GM10248 (cell line): ENCODE results near the gene PTPRN2.

Experiments used
- CTCF ChIA-PET: fragments of 300-600 bp; sonication (Branson Sonifier 250); formaldehyde crosslinking; extraction: SDS; loops from one replicate; lab custom pipeline; 2021; ENCODE audit warnings: antibody characterized with exemption; lab: Yijun Ruan, JAX
- POLR2A ChIA-PET: fragments of 350-650 bp; sonication (Branson Sonifier 250); formaldehyde crosslinking; extraction: SDS; loops from one replicate; lab custom pipeline; 2020; ENCODE audit warnings: antibody characterized with exemption; lab: Yijun Ruan, JAX
- DNase-seq: peaks from one replicate; pipeline ENCODE4 v3.0.0; 2012; ENCODE audit errors: extremely low spot score
- TF ChIP-seq, protein P1 (sequence below): IDR thresholded peaks from 2 replicates; pipeline ENCODE4 v1.5.1; 2012; ENCODE audit warnings: mild to moderate bottlenecking, low read depth; ENCODE audit errors: extremely low read depth, missing control alignments, control extremely low read depth

PTPRN2 gene

DNA sequence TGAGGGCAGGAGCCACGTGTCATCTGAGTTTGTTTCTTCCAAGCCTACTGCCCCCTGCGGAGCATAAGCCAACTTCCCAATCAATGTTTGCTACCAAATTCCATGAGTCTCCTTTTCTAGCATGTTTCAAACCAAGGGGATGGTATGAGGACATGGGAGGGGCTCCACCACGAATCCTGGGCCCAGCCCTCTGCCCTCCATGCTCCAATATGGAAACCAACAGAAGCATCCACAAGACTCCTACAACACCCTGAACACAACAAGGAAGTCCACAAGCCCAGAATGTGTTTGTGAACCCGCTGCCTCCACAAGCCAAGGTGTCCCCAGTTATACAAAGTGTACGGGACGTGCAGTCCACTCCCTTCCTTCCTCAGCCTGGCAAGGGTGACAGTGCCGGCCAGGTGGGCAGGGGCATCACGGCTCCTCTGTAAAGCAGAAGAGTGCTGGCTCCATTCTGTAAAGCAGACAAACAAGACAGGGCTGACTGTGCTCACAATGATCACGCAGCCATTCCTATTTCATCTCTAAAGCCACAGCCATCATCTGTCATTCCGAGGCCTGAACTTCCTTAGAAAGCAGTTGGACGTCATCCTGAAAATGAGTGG is 466.1 kb downstream of the PTPRN2 start:
- TF ChIP-seq, protein P1, sequence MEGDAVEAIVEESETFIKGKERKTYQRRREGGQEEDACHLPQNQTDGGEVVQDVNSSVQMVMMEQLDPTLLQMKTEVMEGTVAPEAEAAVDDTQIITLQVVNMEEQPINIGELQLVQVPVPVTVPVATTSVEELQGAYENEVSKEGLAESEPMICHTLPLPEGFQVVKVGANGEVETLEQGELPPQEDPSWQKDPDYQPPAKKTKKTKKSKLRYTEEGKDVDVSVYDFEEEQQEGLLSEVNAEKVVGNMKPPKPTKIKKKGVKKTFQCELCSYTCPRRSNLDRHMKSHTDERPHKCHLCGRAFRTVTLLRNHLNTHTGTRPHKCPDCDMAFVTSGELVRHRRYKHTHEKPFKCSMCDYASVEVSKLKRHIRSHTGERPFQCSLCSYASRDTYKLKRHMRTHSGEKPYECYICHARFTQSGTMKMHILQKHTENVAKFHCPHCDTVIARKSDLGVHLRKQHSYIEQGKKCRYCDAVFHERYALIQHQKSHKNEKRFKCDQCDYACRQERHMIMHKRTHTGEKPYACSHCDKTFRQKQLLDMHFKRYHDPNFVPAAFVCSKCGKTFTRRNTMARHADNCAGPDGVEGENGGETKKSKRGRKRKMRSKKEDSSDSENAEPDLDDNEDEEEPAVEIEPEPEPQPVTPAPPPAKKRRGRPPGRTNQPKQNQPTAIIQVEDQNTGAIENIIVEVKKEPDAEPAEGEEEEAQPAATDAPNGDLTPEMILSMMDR = no peak
- ChIA-PET CTCF (no interaction called here), POLR2A (no interaction called here)
- DNase-seq = no peak

DNA sequence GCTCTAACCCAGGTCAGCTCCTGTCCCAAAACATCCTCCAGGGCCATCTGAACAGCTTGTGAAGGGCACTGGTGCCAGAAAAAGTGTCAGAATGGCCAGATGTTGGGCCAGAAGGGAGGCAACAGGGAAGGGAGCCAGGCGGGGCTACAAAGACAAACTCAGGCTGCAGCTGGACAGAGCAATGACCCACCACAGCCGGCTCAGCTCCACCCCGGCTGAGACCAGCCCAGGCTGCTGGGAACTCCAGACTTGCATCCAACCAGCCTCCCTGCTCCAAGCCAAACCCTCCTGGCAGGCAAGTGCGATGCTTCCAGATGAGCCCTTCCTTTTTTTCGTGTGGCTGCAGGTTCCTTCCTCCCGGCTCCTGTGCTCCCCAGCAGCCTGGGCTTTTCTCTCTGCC is 466.9 kb downstream of the PTPRN2 start:
- CTCF ChIA-PET = no interaction called here
- POLR2A ChIA-PET = no interaction called here
- TF ChIP-seq, protein P1 = no peak
- no peak for DNase-seq

DNA sequence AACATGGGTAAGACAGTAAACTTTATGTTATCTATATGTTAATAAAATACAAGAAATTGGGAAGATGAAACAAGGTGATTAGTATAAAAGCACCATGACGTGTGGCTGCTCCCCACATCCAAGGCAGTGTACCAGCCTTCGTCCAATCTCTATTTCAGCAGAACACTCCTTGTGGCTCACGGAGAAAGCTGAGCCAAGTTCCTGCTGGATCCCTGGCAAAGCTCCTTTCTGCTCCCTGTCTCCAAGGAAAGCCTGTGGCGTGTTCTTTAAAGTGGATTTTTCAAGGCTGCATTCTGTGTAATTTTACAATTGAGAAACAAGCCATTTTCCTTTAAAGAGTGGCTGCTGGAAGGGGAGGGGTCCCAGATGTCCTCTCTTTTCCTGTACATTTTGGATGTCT is 467.3 kb downstream of the PTPRN2 start:
- ChIA-PET CTCF (no interaction called here), POLR2A (no interaction called here)
- no peak for DNase-seq
- TF ChIP-seq, protein P1 = no peak

DNA sequence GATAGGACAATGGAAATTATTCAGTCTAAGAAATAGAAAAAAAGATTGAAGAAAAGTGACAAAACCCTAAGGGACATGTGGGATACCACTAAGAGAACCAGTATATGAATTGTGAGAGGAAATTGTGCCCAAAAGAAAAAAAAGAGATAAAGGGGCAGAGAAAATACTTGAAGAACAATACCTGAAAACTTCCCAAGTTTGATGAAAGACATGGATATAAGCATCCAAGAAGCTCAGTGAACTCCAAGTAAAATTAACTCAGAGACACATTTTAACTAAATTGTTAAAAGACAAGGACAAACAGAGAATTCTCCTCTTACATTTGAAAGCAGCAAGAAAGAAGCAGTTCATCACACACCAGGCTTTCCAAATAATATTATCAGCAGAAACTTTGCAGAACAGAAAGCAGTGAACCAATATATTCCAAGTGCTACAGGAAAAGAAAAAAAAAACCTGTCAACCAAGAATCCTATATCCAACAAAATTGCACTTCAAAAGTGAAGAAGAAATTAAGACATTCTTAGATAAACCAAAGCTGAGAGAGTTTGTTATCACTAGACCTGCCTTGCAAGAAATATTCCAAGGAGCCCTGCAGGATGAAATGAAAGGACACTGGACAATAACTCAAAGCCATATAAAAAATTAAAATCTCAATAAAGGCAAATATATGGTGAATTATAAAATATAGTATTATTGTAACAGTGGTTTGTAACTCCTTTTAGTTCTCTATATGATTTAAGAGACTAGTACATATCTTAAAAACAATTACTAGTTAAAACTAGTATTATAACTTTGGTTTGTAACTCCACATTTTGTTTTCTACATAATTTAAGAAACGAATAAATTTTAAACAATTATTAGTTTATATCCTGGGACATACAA is 470.0 kb downstream of the PTPRN2 start:
- CTCF ChIA-PET = no interaction called here
- TF ChIP-seq, protein P1 = no peak
- POLR2A ChIA-PET = no interaction called here
- DNase-seq = no peak

DNA sequence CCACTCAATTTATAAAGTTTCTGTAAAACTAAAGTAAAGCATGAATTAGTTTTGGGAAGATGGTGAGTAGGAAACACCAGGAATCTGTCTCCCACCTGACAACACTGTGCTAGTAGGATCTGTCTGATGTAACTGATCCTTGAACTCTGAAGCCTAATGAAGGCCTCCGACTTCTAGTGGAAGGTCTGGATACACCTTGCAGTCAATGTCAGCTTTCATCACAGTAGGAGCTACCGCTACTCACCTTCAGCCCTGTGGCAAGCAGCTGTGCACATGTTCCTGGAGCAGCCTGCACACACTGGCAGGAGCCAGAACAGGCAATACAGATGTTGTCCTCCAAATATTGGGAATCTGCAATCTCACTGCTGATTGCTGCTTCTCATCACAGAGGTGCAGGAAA is 471.4 kb downstream of the PTPRN2 start:
- DNase-seq = no peak
- CTCF ChIA-PET = no interaction called here
- TF ChIP-seq, protein P1 = no peak
- POLR2A ChIA-PET = no interaction called here

DNA sequence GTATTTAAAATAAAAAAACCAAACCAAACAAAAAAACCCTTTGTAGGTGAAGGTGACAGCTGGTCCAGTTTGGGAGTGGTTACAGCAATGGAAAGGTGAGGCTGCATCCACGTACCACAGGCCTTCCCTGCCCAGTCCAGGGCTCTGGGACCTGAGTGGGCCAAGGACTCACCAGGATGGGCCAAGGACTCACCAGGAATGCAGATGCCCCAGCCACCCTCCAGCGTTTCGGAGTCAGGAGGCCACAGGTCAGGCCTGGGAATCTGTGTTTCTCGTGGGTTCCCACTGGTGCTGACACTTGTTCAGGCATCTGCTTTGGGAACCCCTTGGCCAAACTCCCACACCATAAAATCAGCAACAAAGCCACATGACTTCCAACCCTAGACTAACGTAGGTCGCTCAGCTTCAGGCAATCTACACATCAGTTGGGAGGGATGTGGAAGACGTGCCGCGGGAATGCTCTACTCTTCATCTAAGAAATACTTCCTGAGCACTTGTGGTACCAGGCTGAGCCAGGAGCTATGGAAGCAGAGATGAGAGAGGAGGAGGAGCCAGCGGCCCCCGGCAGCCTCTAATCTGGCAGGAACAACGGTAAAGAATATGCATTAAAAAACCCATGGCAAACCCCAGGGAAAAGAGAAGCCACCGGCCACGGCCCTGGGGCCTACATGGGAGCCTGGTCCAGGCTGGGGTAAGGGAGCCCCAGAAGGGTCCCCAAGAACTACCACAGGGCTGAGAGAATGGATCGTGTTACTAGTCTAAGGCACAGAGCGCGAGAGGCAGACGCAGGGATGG is 473.4 kb downstream of the PTPRN2 start:
- POLR2A ChIA-PET = no interaction called here
- TF ChIP-seq, protein P1 = no peak
- no peak for DNase-seq
- CTCF ChIA-PET = interaction anchor here (1.4 kb wide), 1 partner anchor 9 kb away, joined by 3 read pairs; no protein-coding TSS in a partner anchor
